ENCODE results near the gene SLC12A8.

Gene SLC12A8

GRCh38 chr3:125212509-125213363, at the start of gene SLC12A8:
Gene SLC12A8 (minus strand): TSS chr3:125212748. CDS start chr3:125211349, 1,399 bp downstream.
- no peak for DNase-seq

DNA sequence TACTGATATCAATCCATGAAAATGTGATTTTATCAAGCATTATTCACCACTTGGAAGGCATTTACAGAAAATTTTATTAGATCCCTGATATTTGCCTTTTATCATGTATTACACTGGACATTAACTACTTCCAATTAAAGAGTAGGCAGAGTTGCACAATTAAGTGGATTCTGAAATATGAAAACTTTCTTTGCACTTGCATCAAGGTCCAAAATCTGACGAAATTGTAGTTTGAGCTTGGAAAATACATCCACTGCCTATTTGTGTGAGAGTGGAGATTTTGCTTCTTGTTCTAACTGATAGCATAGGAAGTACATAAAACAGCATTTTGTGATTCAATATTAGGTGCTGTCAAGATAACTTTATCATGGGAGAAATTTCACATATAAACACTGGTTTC, 49.6 kb upstream of the SLC12A8 start:
- DNase-seq, result no peak

DNA sequence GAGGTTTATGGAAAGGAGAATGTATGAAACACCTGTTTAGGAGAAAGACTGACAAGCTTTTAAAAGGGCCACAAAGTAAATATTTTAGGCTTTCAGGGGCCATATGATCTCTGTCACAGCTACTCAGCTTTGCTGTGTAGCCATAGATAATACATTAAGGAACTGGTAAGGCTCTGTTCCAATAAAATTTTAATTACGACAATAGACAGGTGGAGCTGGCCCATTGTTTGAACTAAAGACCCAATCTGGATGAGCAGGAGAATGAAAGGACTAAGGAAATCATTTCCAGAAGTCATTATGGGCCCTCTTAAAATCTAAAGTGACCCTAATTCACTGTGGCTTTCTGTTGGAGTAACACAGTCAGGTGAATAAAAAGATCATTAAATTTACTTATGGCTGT, 48.5 kb upstream of the SLC12A8 start:
- DNase-seq, result no peak

- DNase-seq, result no peak
Observed at GRCh38 chr3:125260158-125260557, 47.6 kb upstream of the SLC12A8 start.

DNA sequence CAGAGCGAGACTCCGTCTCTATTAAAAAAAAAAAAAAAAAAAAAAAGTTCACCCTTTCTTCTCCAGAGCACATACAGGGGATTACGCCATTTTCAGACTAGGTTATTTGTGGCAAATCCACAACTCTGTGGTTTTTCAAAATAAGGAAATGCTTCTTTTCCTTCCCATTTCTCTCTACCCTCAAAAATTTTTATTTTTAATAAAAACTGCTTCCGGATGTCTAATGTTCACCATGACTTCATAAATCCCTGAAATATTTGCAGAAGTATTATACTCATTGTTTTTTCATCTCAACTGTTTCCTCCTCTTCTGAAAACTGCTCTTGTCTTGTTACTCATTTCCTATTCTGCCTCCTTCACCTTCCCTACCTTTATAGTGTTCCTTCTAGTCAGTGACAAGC, 45.0 kb upstream of the SLC12A8 start:
- no peak for DNase-seq

DNA sequence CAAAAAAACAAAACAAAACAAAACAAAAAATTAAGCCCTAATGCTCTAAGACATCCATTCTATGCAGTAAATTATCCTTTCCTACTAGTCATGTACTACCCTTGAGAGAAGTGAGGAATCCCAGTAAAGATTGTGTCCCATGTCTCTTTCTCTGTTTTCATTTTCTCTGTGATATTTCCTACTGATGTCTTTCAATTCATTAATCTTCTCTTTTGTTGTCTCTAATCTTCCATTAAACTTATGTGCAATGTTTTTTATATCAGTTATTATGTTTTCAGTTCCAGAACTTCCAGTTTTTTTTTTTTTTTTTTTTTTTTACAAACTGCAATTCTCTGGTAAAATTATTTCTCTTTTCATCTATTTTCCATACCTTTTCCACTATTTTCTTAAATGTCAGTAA, 44.1 kb upstream of the SLC12A8 start:
- no peak for DNase-seq

GRCh38 chr3:125250973-125251372, 38.4 kb upstream of the SLC12A8 start:
- DNase-seq, result no peak

GRCh38 chr3:125246237-125246636, 33.7 kb upstream of the SLC12A8 start:
- DNase-seq, result no peak

GRCh38 chr3:125245521-125245920, 33.0 kb upstream of the SLC12A8 start:
- no peak for DNase-seq

DNA sequence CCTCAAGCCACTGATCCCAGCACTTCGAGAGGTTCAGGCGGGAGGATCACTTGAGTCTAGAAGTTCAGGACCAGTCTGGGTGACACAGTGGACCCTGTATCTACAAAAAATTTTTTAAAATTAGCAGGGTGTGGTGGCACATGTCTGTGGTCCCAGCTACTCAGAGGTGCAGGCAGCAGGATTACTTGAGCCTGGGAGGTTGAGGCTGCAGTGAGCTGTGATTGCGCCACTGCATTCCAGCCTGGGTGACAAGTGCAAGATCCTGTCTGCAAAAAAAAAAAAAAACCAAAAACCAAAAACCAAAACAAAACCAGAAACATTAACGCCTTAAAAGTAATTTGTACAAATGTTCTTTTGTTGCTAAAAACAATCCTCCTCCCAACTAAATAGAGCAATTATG, 27.9 kb upstream of the SLC12A8 start:
- no peak for DNase-seq

DNA sequence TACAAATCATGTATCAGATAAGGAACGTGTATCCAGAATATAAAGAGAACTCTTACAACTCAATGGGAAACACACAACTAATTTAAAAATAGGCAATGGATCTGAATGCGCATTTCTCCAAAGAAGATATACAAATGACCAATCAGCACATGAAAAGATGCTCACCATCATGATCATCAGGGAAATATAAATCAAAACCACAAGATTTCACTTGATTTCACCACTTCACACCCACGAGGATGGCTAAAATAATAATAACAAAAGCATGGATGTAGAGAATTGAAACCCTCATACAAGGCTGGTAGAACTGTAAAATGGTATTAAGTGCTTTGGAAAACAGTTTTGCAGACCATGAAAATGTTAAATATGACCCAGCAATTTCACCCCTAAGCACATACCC, 26.7 kb upstream of the SLC12A8 start:
- DNase-seq, result no peak

GRCh38 chr3:125238759-125239158, 26.2 kb upstream of the SLC12A8 start:
- no peak for DNase-seq

- DNase-seq, result no peak
Observed at GRCh38 chr3:125236331-125236903, 23.9 kb upstream of the SLC12A8 start.

- DNase-seq, result no peak
Observed at GRCh38 chr3:125234831-125235230, 22.3 kb upstream of the SLC12A8 start.

DNA sequence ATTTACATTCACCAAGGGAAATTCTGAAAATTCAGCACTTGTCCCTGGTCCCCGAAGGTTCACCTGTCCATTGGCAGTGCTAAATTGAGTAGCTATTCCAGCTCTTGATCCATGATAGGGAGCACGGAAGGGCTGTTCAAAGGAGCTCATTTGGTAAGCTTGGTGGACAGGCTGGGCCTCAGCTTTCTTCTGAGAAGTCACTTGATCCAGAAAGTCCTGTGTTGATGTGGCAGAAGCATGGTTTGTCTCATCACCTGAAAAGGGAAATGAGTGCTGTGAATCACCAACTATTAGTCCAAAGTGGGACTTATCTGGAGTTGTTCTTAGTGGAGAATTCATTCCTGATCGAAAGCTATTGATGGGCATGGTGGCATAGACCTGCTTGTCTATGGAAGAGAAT, 19.9 kb upstream of the SLC12A8 start:
- DNase-seq, result no peak

GRCh38 chr3:125231895-125232294, 19.3 kb upstream of the SLC12A8 start:
- no peak for DNase-seq

DNA sequence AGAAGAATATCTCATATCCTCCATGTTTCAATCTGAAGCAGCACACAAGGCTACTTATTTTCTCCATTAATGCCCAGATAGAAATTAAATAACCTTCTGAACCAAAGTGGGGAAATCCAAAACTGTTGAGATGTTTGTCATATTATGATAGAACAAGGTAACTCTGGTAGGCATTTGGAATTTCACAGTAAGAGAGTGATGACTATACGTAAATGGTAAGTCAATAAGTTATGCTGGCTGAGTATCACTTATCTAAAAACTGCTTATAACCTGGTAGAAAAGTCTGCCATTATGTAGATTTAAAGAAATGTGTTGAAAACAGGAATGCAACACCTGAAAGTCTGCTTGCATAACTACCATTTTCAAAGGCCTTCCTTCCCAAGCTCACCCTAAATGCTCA, 17.2 kb upstream of the SLC12A8 start:
- DNase-seq, result no peak

DNA sequence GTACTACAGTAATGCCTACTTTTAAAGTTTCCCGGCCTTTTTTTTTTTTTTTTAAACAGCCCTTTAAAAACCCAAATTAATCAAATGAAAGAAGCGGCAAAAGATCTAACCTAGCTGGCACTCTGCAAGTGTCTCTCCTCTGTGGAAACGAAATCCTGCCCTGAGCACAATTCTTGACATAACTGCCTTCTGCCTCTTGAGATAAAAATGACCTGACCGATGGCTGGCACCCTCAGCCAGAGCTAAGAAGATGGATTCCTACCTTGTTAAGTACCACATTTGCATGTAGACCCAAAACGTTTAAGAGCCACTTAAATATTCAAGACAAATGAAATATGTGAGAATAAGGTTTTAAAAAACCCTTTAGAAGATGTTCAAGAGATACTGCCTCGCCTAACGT, 16.6 kb upstream of the SLC12A8 start:
- no peak for DNase-seq

DNA sequence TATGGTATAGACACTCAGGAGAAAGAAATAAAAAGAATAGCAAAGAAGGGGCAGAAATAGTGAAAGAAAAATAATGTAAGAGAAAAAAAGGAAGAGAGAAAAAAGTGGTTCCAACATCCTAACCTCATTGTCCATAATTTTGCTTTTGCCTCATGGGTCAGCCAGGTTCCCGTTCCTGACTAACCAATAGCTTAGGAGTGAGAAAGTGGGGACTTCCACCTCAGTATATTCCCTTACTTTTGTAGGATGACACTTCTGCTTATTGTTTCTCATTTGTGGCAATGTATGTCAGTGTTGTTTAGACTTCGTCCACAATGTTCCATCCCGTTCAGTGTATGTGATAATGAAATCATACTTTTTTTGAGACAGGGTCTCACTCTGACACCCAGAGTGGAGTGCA, 9.3 kb upstream of the SLC12A8 start:
- no peak for DNase-seq

GRCh38 chr3:125220727-125221429, 8.3 kb upstream of the SLC12A8 start:
- DNase-seq, result no peak

DNA sequence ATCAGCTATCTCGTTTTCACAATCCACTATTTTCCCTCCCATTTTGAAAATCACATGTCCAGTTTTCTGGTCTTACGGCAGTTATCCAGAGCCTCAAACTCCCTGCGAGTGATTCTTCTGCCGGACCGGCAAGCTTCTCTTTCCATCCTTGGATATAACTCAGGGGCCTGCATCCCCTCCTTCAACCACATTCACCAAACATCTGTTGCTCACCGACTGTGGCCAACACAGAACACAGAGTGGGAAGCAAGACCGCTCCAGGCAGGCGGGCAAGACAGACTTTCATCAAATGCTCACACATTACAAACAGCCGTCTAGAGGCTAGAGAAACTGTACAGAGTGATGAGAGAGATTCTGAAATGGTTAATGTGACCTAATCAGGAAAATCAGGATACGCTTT, 7.6 kb upstream of the SLC12A8 start:
- DNase-seq, result no peak

DNA sequence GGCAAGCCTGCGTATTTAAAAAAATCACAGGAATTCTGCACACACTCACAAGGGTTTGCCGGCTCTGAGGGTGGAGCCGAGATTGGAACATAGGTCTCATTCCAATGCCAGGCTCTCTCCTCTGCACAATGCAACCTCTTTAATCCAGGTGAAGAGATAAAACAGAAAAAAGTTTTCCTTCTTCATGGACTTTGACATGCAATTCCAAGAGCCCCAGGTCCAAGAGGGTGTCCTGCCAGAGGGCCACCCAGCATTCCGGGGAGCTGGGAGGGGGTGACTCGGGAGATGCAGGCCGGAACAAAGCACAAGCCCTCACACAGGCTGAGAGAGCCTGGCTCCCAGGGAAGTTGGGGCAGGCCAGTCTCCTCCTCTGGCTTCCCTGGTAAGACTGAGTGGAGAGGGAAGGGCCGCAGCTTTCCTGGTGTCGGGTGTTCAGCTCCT, 6.7 kb upstream of the SLC12A8 start:
- DNase-seq, result no peak

DNA sequence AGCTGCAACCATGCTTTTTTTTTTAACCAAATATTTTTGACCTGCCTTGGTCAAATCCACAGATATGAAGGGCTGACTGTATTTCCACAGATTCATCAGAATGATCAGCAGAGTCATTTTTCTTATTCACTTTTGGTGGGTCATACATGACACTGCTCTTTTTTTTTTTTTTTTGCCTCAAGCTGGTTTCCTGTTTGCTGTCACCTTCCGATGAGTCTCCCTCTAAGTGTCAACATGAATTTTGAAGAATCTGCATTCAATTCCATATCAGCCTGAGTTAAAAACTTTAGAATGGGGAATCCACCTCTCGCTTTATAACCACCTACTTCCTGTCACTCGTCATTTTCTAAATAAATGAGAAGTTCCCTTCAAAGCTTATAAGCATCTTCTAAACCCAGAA, 2.2 kb upstream of the SLC12A8 start:
- DNase-seq, result no peak
